Endothelial cell of umbilical vein (primary cell): ENCODE data around the gene MYOM3. TPM values are rescaled to one million over a fixed set of nuclear protein-coding genes. Genes with fewer than 3 reads are reported as not detected.

Experiments used
- BruUV-seq: library from RNA; stranded (reverse); fragments of 400-500 nt; replicated peaks from 2 replicates; lab custom pipeline; 2021; lab: Mats Ljungman, UMichigan
- CTCF ChIA-PET: fragments of 300-600, 350-600 bp; sonication (Branson Sonifier 250); formaldehyde crosslinking; loops from one replicate; lab custom pipeline; 2021; ENCODE audit warnings: antibody characterized with exemption, inconsistent platforms; lab: Charles Lee
- POLR2A ChIA-PET: fragments of 300-600, 350-600 bp; sonication (Branson Sonifier 250); formaldehyde crosslinking; loops from one replicate; lab custom pipeline; 2021; ENCODE audit warnings: antibody characterized with exemption, inconsistent platforms; lab: Charles Lee
- DNase-seq: peaks from one replicate; pipeline ENCODE4 v3.0.0-alpha.2; 2011; ENCODE audit warnings: low read depth, low spot score
- FAIRE-seq: peaks from 2 replicates; lab custom pipeline; 2011; peaks lifted over from hg19 to GRCh38; lab: Jason Lieb, UNC
- H2AFZ ChIP-seq: 2 replicates; pipeline ENCODE4 v1.6.0; 2012; ENCODE audit warnings: low read depth, low read length, control low read depth, inconsistent platforms
- H3K27ac ChIP-seq: 2 replicates; pipeline ENCODE4 v1.5.1; 2011; ENCODE audit warnings: low read depth, mild to moderate bottlenecking, control low read depth, low read length, moderate library complexity; ENCODE audit not compliant: insufficient read depth
- H3K27me3 ChIP-seq, 2 experiments: 2 replicates each; pipeline versions ENCODE4 v1.6.0 to v1.6.1; 2011; ENCODE audit warnings: low read length in 2 of 2, mixed read lengths in 1 of 2; ENCODE audit not compliant: control insufficient read depth in 2 of 2, insufficient read depth in 2 of 2
- H3K36me3 ChIP-seq, 2 experiments: 2 replicates in 1 of 2; 3 replicates in 1 of 2; pipeline ENCODE4 v1.5.1; 2011; ENCODE audit warnings: low read length in 2 of 2, mild to moderate bottlenecking in 1 of 2, moderate library complexity in 1 of 2; ENCODE audit not compliant: control insufficient read depth in 2 of 2, insufficient read depth in 2 of 2; ENCODE audit errors: extremely low read depth in 1 of 2
- H3K4me1 ChIP-seq: 3 replicates; pipeline ENCODE4 v1.5.1; 2011; ENCODE audit warnings: mild to moderate bottlenecking, low read length; ENCODE audit not compliant: control insufficient read depth, insufficient read depth; ENCODE audit errors: extremely low read depth
- H3K4me2 ChIP-seq: 2 replicates; pipeline ENCODE4 v1.6.1; 2011; ENCODE audit warnings: low read length, control low read depth, mixed read lengths; ENCODE audit not compliant: insufficient read depth
- H3K4me3 ChIP-seq, 3 experiments: fragments of 200-600 bp in 1 of 3; sonication (generic), shearing (Covaris generic) in 1 of 3; replicated peaks in 1 of 3; 2 replicates each; pipeline ENCODE4 v1.5.1; 2011 to 2016; ENCODE audit warnings: control low read depth in 3 of 3, low read length in 3 of 3, mild to moderate bottlenecking in 2 of 3, inconsistent platforms in 1 of 3, low read depth in 1 of 3, moderate library complexity in 1 of 3; ENCODE audit not compliant: insufficient read depth in 1 of 3
- H3K79me2 ChIP-seq: 2 replicates; pipeline ENCODE4 v1.6.0; 2012; ENCODE audit warnings: low read length, inconsistent platforms; ENCODE audit not compliant: control insufficient read depth, insufficient read depth
- H3K9ac ChIP-seq: replicated peaks from 2 replicates; pipeline ENCODE3; 2011; ENCODE audit warnings: low read length, control low read depth; ENCODE audit not compliant: insufficient read depth; ENCODE audit errors: extremely low read depth
- H3K9me1 ChIP-seq: replicated peaks from 3 replicates; pipeline ENCODE4 v1.6.0; 2011; ENCODE audit warnings: mild to moderate bottlenecking, low read length; ENCODE audit not compliant: control insufficient read depth, insufficient read depth; ENCODE audit errors: extremely low read depth
- H3K9me3 ChIP-seq: replicated peaks from 2 replicates; pipeline ENCODE4 v1.5.1; 2012; ENCODE audit warnings: low read length, inconsistent platforms; ENCODE audit not compliant: control insufficient read depth, insufficient read depth
- H4K20me1 ChIP-seq: replicated peaks from 2 replicates; pipeline ENCODE3; 2011; ENCODE audit warnings: mild to moderate bottlenecking, low read length; ENCODE audit not compliant: control insufficient read depth, insufficient read depth; ENCODE audit errors: extremely low read depth
- CTCF ChIP-seq, 2 donors: IDR thresholded peaks; 1 replicate in 1 of 2; 2 replicates in 1 of 2; pipeline ENCODE4 v1.5.1; 2011; ENCODE audit warnings: low read length in 2 of 2, mild to moderate bottlenecking in 2 of 2, moderate library complexity in 2 of 2, control low read depth in 1 of 2, inconsistent platforms in 1 of 2, low read depth in 1 of 2; ENCODE audit not compliant: insufficient read depth in 1 of 2; ENCODE audit errors: extremely low read depth in 1 of 2
- EZH2 ChIP-seq: IDR thresholded peaks from 2 replicates; pipeline ENCODE4 v1.6.1; 2012; ENCODE audit warnings: borderline replicate concordance, low read depth, mild to moderate bottlenecking, moderate library complexity, low read length, inconsistent platforms; ENCODE audit not compliant: severe bottlenecking
- FOS ChIP-seq: IDR thresholded peaks from 2 replicates; pipeline ENCODE4 v1.6.1; 2011; ENCODE audit warnings: mild to moderate bottlenecking, low read length, moderate library complexity, borderline replicate concordance; ENCODE audit not compliant: insufficient read depth
- GATA2 ChIP-seq: IDR thresholded peaks from 2 replicates; pipeline ENCODE4 v1.7.0; 2011; ENCODE audit warnings: low read depth, mild to moderate bottlenecking, moderate library complexity, mixed read lengths, low read length; ENCODE audit not compliant: insufficient read length, insufficient read depth
- JUN ChIP-seq: IDR thresholded peaks from 2 replicates; pipeline ENCODE4 v1.6.1; 2011; ENCODE audit warnings: borderline replicate concordance, low read depth; ENCODE audit not compliant: insufficient read length, insufficient read depth
- MAX ChIP-seq: IDR thresholded peaks from 2 replicates; pipeline ENCODE4 v1.6.1; 2011; ENCODE audit not compliant: insufficient read depth, insufficient read length
- MYC ChIP-seq: IDR thresholded peaks from one replicate; pipeline ENCODE4 v1.6.1; 2011; ENCODE audit warnings: mild to moderate bottlenecking, low read depth, low read length
- POLR2A ChIP-seq: IDR thresholded peaks from 2 replicates; pipeline ENCODE4 v1.6.1; 2012; ENCODE audit warnings: low read depth, mild to moderate bottlenecking, control low read depth, low read length
- POLR2AphosphoS5 ChIP-seq: IDR thresholded peaks from 2 replicates; pipeline ENCODE4 v1.6.1; 2012; ENCODE audit warnings: low read depth, mild to moderate bottlenecking, control low read depth, low read length, moderate library complexity; ENCODE audit not compliant: insufficient read depth
- dilution Hi-C: fragments of 300-500 bp; cut with MboI; formaldehyde crosslinking; loops from one replicate; pipeline ENCODE4 v1.15.0; 2019; ENCODE audit warnings: low sequenced_read_pairs; ENCODE audit not compliant: extremely low pct_ligation_motif_present
- intact Hi-C: fragments of 100-400 bp; cut with micrococcal nuclease; formaldehyde crosslinking; loops from one replicate; pipeline ENCODE4 v1.10.0; 2022
- polyA plus RNA-seq, 4 experiments: library from polyadenylated mRNA; depleted of rRNA in 3 of 4; stranded (reverse) in 3 of 4; unstranded in 1 of 4; fragments of >200 nt; gene quantifications; 2 replicates each; pipeline versions ENCODE4 v1.2.1 to v1.2.3, GENCODE V29; 2011 to 2012; ENCODE audit warnings: missing spikeins in 1 of 4
- total RNA-seq: library from RNA; stranded (reverse); gene quantifications from 2 replicates; pipeline ENCODE4 v1.2.3, GENCODE V29; 2021

Gene MYOM3
- total and polyA plus RNA-seq, 2 donors (not counting 3 experiments of a cell fraction or from before 2014, with no cell fraction given), result 0.11 to 0.40 TPM

DNA sequence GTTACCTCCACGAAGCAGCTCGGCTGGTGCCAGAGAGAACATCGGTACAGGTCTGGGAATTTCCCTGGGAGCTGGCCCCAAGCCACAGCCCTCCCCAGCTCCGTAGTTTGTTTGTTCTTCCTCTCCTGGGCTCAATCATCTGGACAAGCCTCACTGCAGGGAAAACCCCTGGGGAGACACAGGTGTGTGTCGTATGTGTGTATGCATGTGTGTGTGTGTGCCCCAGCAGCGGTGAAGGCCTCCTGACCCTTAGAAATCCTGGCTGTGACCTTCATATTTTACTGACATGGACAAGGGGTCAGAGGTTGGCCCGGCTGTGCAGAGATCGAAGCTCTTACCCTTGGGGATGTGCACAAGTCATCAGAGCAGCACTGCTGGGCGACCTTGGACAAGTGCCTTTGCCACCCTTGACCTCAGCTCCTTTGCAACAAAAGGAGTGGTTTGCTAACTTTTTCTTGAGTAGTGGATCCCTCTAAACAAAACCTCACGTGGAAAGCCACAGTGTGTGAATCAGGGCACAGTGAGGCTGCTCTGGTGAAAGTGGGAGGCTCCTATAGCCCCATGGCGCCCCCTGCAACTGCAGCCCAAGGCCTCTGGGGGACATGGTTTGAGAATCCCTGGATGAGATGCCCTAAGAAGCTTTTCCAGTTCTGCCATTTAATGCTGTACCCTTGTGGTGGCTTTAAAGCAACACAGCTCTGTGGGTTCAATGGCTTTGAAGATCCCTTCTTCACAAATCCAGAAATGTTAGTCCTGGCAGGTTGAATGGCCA, 43.3 kb upstream of the MYOM3 start:
- H4K20me1 ChIP-seq, result no peaks in the 10 kb centered on the region
- no peaks in the 10 kb centered on the region for H3K79me2 ChIP-seq
- no peaks in the 10 kb centered on the region for H3K9me1 ChIP-seq
- H3K4me1 ChIP-seq, result peaks cover 5% of the 10 kb centered on the region
- H3K27ac ChIP-seq, result no peak overlapping the region
- no TSS peak for BruUV-seq
- no peak overlapping the region for H3K9ac ChIP-seq
- H3K36me3 ChIP-seq, result no peaks in the 10 kb centered on the region
- DNase-seq, result no peak
- no peaks in the 10 kb centered on the region for H3K9me3 ChIP-seq
- dilution Hi-C loops, result no loop called here
- intact Hi-C loops, result no loop called here
- no peak overlapping the region for H2AFZ ChIP-seq
- H3K4me3 ChIP-seq, result no peak overlapping the region
- no peak overlapping the region for H3K4me2 ChIP-seq
- ChIA-PET POLR2A (no interaction called here), CTCF (interaction anchor here (0.8 to 4.1 kb wide), 11 partner anchors 11 to 236 kb away, joined by 3 to 18 read pairs (median 3); no protein-coding TSS in a partner anchor)
- H3K27me3 ChIP-seq, result peaks cover 11% of the 10 kb centered on the region in 2 experiments
- FAIRE-seq, result no peak
- TF ChIP-seq JUN, result no peak
- TF ChIP-seq CTCF (IDR thresholded peaks at IDR 0.05; ENCODE audit: extremely low read depth in 1 of 2, insufficient read depth in 1 of 2, low read depth in 1 of 2, low read length in 2 of 2), result peak; percentile 6 to 16

DNA sequence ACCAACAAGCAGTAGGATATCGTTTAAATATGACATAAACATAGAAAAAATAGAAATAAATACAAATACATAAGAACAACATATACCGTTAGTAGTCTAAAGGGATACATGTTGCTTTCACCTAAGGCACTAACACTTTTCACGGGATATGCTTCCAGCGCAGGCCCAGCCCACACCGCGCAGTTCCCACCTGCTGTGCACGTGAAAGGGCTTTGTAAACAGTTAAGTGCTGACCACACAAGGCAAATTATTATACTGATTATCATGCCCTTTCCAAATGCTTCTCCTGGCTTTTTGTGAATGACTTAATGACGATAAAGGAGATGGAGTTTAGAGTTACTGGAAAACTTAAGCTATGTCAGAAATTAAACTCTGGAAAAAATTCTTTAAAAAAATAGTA, 42.3 kb upstream of the MYOM3 start:
- no peak for TF ChIP-seq POLR2AphosphoS5
- TF ChIP-seq CTCF (IDR thresholded peaks at IDR 0.05; ENCODE audit: extremely low read depth in 1 of 2, insufficient read depth in 1 of 2, low read depth in 1 of 2, low read length in 2 of 2), result no peak
- TF ChIP-seq MYC, result no peak
- no peak for TF ChIP-seq JUN
- TF ChIP-seq GATA2, result no peak
- no peak for TF ChIP-seq MAX
- no peak for TF ChIP-seq FOS
- no peak for TF ChIP-seq POLR2A
- TF ChIP-seq EZH2, result no peak
- BruUV-seq, result no TSS peak
- peaks cover 11% of the 10 kb centered on the region in 2 experiments for H3K27me3 ChIP-seq
- dilution Hi-C loops (no loop called here), intact Hi-C loops (loop anchor here (5.0 kb wide), 1 partner anchor 433 kb away; no protein-coding TSS in a partner anchor)
- H3K4me2 ChIP-seq, result no peak overlapping the region
- H3K27ac ChIP-seq, result no peak overlapping the region
- H3K4me3 ChIP-seq, result no peak overlapping the region
- no peak overlapping the region for H2AFZ ChIP-seq
- no peak for FAIRE-seq
- H3K36me3 ChIP-seq, result no peaks in the 10 kb centered on the region
- H4K20me1 ChIP-seq, result no peaks in the 10 kb centered on the region
- H3K79me2 ChIP-seq, result no peaks in the 10 kb centered on the region
- no peaks in the 10 kb centered on the region for H3K9me1 ChIP-seq
- H3K9me3 ChIP-seq, result no peaks in the 10 kb centered on the region
- no peak for DNase-seq
- H3K4me1 ChIP-seq, result peaks cover 11% of the 10 kb centered on the region
- H3K9ac ChIP-seq, result no peak overlapping the region
- ChIA-PET CTCF (interaction anchor here (0.6 to 4.1 kb wide), 11 partner anchors 10 to 241 kb away, joined by 3 to 18 read pairs (median 3); no protein-coding TSS in a partner anchor), POLR2A (no interaction called here)
